GM18861 (cell line): ENCODE data around the gene G6PC1.

Source experiments
- ATAC-seq: cut with Tn5 transposase; IDR thresholded peaks from one replicate; pipeline ENCODE4 v1.9.1; 2021; ENCODE audit not compliant: unreplicated experiment

Gene G6PC1

DNA sequence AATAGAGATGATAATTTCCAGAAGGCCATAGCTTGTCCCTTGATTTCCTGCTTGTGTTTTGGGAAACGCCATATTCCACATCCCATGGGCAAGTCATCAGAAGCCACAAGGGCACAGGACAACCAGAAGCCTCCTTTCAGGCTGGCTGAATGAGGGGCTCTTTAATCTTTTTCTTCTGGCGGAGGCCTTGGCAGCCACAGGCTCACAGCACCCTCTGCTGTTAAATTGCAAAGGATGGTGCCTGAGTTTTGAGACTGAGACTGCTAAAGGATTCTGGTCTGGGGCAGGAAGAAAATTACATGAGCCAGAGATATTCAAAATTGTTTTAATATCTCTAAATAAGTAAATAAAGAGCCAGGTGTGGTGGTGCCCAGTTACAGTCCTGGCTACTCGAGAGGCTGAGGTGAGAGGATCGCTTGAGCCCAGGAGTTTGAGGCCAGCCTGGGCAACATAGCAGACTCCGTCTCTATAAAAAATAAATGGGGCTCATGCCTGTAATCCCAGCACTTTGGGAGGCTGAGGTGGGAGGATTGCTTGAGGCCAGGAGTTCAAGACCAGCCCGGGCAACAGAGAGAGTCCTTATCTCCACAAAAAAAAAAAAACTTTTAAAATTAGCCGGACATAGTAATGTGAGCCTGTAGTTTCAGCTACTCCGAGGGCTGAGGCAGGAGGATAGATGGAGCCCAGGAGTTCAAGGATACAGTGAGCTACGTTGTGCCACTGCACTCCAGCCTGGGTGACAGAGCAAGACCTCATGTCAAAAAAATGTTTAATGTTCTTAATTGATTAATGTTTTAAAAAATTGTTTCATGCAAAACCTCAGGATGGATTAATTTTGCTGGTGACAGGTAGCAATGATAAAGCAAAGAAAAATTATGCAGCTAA lies 37.4 kb downstream of the G6PC1 start:
- no peak for ATAC-seq

DNA sequence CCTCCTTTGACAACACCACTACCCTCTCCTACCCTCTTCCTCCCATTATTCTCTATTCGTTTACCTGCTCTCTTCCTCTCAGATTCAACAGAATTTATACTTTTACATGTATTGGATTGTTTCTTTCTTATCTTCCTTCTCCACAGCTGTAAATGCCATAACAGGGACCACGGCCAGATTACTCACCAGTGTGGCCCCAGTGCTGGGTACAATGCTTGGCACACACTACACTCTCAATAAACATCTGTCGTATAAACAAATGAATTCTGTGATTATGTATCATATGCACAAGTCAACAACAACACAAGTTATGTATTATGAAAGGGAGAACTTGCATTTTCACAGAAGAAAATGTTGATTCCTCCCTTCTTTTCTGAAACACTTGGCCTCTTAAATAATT lies 43.6 kb downstream of the G6PC1 start:
- ATAC-seq: no peak

DNA sequence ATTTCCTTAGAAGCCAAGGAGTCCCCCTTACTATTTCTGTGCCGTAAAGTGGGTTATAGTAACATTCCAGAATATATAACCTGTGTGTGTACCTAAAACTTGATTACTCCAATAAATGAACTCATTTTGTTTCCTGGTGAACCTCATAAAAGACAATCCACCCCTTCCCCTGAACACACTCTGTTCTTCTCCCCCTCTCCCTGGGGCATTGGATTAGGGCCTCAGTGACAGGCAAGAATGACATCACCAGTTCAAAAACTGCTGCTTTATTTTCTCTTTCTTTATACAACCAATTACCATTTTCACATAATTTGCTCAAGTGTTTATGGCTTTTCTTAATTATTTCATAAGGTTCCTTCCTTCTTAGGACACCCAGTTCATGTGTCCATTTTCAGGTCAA lies 46.2 kb downstream of the G6PC1 start:
- no peak for ATAC-seq

DNA sequence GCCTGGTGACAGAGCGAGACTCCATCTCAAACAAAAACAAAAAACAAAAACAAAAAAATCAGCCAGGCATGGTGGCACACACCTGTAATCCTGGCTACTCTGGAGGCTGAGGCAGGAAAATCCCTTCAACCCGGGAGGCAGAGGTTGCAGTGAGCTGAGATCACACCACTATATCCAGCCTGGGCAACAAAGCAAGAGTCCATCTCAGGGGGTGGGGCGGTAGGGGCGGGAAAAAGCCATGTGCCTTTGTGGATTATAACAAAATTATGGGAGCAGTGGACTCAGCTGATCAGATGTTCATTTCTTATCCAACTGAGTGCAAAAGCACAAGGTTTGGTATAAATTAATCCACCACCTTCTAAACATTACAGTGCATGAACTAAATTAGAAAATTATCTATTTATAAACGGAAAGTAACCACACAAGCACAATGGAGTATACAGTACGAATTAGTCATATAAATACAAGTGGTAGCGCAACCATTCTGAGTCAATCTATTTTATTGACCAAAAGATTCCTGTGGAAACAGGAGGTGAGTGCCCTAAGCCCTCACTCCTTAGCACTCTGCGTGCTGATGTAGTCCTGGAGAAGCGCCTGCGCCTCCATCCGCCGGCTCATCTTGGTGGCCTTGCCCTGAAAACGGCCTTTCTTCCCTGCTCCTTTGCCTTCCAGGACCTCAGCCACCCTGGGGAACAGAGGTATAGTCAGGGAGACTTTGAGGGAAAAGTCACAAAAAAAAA lies 49.6 kb downstream of the G6PC1 start:
- no peak for ATAC-seq
